ENCODE results near the gene SERPINE1.

Gene SERPINE1

DNA sequence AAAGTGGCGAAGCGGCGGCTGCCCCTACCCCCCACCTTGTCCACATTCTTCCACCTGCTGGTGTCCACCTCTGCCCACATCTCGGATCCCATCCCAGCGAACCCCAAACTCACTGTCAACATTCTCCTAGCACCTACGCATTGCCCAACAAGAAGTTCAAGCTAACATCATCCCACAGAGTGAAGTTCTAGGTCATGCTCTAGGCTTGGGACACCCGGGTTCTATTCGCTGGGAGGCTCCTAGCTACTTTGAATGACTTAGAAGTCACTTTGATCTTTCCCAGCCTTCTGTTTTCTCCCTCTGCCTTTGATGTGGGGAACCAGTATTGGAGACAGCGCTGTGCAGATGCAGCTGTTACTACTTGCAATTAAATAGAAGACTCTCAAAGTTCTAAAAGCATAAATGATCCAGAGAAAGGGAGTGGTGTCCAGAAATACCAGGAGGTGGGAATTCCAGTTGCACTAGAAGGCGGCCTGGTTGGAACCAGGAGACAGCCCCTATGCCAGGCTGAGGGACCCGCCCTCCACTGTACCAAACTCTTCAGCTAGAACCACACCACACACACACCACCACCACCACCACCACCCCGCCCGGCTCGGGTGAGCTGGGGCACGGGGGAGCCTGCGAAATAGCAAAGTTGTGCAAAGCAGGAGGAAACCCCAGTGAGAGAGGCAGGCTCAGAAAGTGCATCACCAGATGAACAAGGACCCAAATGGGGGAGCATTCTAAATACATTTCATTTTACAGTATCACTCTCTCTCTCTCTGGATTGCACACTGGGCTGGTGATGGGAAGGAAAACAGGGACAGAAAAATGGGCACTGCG is 43.9 kb downstream of the SERPINE1 start:
- Mint-ChIP-seq H3K27me3 (peaks cover 60% of the 10 kb centered on the region), H3K9me3 (peaks cover 2% of the 10 kb centered on the region), H3K4me3 (peak overlapping the region; percentile 22), H3K4me1 (peaks cover 45% of the 10 kb centered on the region), H3K27ac (peak overlapping the region; percentile 83), H3K36me3 (peaks cover 4% of the 10 kb centered on the region)
- ATAC-seq (ENCODE audit: low read depth) (no peak), DNase-seq (ENCODE audit: low spot score in 2 of 2) (no peak)

DNA sequence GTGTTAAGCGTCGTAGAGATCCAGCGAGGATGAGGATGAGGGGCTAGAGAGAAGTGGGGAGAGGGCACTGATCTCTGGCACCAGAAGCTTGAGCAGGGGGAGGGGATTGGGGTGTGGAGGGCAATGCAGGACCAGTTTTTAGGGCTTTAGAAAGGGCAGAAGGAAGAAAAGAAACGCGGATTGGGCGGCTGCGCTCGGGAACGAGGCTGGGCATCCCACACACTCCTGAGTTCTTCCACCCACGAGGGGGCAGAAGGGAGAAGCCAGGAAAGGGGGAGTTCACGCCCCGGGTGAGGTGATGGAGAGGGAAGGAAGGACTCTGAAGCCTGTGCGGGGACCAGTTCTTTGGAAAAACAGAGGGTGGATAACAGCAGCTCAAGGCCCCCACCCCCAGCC is 44.5 kb downstream of the SERPINE1 start:
- peak overlapping the region; percentile 55 for H3K4me3 Mint-ChIP-seq
- peaks cover 2% of the 10 kb centered on the region for H3K9me3 Mint-ChIP-seq
- ATAC-seq (ENCODE audit: low read depth) (no peak), DNase-seq (ENCODE audit: low spot score in 2 of 2) (no peak)
- H3K36me3 Mint-ChIP-seq, result peaks cover 4% of the 10 kb centered on the region
- peaks cover 41% of the 10 kb centered on the region for H3K4me1 Mint-ChIP-seq
- H3K27me3 Mint-ChIP-seq, result peaks cover 59% of the 10 kb centered on the region
- peak overlapping the region; percentile 83 for H3K27ac Mint-ChIP-seq

DNA sequence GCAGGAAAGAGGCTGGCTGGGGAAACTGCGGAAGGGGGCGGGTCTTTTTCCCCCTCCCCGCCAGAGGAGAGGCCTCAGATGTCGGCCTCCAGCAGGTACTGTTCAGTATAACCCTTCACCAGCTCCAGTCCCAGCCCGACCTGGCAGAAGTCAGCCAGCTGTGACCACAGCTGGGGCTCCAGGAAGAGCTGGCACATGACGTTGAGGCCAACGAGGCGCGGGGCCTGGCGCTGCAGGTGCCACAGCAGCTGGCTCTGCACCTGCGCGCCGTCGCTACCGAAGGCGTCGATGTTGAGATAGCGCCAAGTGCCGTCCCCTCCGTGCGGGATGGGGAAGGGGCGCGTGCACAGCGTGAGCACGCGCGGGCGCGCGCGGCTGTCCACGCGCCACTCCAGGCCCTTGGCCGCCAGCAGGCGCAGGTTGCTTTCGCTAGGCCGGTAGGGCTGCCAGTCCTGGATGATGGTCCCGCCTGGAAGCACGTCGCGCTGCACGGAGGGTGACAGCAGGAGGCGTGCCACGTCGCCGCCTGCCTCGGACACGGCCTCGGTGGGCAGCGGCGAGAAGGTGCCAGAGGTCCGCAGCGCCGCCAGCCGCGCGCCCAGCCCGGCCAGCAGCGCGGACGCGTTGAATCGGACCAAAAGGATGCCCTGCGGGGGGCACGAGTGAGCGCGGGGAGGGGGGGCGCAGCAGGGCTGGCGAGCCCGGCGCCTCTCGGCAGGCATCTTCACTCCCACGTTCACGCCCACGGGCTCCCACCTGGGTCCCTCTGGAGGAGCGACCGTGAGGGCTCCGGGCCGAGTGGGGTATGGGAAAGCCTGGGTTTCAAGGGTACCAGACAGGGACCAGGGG is 45.3 kb downstream of the SERPINE1 start:
- Mint-ChIP-seq H3K36me3 (peaks cover 4% of the 10 kb centered on the region), H3K4me1 (peaks cover 38% of the 10 kb centered on the region), H3K27me3 (peaks cover 54% of the 10 kb centered on the region), H3K4me3 (peak overlapping the region; percentile 55), H3K27ac (peak overlapping the region; percentile 83), H3K9me3 (peaks cover 2% of the 10 kb centered on the region)
- DNase-seq (ENCODE audit: low spot score in 2 of 2) (peak in 1 of 2 donors; percentile 34), ATAC-seq (ENCODE audit: low read depth) (peak; percentile 72)

DNA sequence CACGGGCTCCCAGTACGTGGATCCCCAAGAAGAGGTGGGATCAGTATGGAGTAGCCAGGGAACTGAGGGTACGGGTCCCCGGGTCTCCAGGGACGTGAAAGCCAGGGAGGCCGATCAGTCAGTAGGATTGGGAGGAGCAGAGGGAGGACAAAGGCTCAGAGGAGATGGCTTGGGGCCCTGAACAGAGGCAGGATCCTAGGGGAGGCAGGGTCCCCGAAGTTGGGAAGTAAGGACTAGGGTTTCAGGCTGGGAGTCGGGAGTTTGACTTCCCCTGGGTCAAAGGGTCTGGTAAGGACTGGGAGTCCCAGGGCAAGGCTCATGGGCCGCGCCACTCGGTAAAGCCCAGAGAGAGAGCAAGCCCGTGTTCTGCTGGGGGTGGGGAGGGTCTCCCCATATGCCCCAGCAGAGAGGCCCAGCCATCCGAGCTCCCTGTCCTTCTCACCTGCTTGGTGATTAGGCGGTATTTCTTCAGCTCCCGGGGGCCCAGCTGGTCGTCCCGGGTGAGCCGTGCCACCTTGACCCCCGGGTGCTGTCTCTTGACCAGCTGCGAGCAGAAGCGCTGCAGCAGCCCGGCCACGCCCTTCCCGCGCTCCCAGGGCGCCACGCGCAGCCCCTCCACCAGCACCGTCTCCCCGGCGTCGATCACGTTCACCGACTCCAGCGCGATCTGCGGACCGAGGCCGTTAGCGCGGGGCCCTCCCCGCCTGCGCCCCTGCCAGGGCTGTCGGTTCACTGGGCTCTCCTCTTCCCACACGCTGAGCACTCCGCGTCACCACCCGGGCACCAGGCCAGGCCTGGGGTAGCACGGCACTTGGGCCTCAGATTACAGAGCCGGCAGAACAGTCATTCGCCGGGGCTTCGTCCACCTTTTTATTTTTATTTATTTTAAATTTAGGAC is 46.2 kb downstream of the SERPINE1 start:
- no peak for DNase-seq (ENCODE audit: low spot score in 2 of 2)
- H3K4me1 Mint-ChIP-seq, result peaks cover 38% of the 10 kb centered on the region
- H3K4me3 Mint-ChIP-seq, result no peak overlapping the region
- no peak for ATAC-seq (ENCODE audit: low read depth)
- peaks cover 4% of the 10 kb centered on the region for H3K36me3 Mint-ChIP-seq
- peak overlapping the region; percentile 24 for H3K27ac Mint-ChIP-seq
- H3K27me3 Mint-ChIP-seq, result peaks cover 54% of the 10 kb centered on the region
- peaks cover 2% of the 10 kb centered on the region for H3K9me3 Mint-ChIP-seq

DNA sequence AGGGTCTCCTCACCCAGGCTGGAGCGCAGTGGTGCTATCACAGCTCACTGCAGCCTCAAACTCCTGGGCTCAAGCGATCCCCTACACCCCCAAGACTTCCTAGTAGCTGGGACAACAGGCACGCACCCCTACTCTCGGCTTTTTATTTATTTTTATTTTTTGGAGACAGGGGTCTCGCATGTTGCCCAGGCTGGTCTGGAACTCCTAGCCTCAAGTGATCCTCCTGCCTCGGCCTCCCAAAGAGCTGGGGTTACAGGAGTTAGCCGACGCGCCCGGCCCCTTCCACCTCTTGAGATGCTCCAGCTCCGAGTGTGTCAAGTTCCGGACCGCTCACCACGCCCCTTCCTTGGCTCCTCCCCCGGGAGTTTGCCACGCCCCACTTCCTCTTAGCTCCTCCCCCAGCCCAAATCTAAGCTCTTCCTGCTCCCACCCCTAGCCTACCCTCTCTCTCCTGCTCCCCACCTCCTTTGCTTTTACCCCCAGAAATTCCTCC is 46.9 kb downstream of the SERPINE1 start:
- Mint-ChIP-seq H3K4me3 (peak overlapping the region; percentile 63), H3K27me3 (peaks cover 50% of the 10 kb centered on the region), H3K9me3 (peaks cover 2% of the 10 kb centered on the region), H3K27ac (peak overlapping the region; percentile 64), H3K36me3 (peaks cover 4% of the 10 kb centered on the region), H3K4me1 (peaks cover 35% of the 10 kb centered on the region)
- ATAC-seq (ENCODE audit: low read depth) (peak; percentile 41), DNase-seq (ENCODE audit: low spot score in 2 of 2) (peak in 1 of 2 donors; percentile 45)

DNA sequence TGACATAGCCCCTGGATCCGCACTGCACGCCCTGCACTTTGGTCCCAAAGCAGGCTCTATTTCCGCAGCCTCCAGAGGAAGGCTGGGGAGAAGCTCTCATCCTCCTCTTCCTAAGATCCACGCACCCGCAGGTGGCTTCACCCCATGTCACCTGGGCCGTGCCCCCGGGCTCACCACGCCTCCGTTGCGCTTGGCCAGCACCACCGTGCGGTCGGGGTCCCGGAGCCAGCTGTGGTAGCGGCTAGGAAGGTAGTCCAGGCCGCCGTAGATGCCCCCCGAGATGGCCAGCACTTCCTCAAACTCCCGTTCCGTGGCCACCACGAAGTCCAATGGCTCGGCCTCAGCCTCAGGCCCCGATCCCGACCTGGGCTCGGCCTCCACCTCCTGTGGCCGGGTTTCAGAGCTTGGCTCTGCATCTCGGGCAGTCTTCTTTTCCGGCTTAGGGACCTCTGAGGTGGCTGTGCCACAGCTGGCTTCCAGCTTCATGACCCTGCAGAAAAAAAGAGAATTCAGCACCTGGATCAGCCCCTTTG is 47.5 kb downstream of the SERPINE1 start:
- Mint-ChIP-seq H3K4me1 (peaks cover 35% of the 10 kb centered on the region), H3K36me3 (peaks cover 4% of the 10 kb centered on the region), H3K9me3 (peaks cover 2% of the 10 kb centered on the region), H3K4me3 (peak overlapping the region; percentile 63), H3K27me3 (peaks cover 49% of the 10 kb centered on the region), H3K27ac (peak overlapping the region; percentile 64)
- no peak for DNase-seq (ENCODE audit: low spot score in 2 of 2)
- no peak for ATAC-seq (ENCODE audit: low read depth)

DNA sequence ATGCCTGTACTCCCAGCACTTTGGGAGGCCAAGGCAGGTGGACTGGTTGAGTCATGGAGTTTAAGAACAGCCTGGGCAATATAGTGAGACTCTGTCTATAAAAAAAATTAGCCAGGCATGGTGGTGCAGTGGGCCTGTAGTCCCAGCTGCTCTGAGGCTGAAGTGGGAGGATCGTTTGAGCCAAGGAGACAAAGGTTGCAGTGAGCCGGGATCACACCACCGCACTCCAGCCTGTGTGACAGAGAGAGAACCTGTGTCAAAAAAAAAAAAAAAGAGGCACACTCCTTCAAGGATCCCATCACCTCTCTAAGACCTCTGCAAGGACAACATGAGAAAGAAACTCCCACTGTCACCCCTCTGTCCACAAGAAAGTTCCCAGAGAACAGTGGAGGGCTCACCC is 48.8 kb downstream of the SERPINE1 start:
- Mint-ChIP-seq H3K27ac (peak overlapping the region; percentile 36), H3K27me3 (peaks cover 43% of the 10 kb centered on the region), H3K9me3 (peaks cover 2% of the 10 kb centered on the region), H3K4me1 (peaks cover 27% of the 10 kb centered on the region), H3K4me3 (no peak overlapping the region), H3K36me3 (peaks cover 4% of the 10 kb centered on the region)
- ATAC-seq (ENCODE audit: low read depth), result no peak
- no peak for DNase-seq (ENCODE audit: low spot score in 2 of 2)

DNA sequence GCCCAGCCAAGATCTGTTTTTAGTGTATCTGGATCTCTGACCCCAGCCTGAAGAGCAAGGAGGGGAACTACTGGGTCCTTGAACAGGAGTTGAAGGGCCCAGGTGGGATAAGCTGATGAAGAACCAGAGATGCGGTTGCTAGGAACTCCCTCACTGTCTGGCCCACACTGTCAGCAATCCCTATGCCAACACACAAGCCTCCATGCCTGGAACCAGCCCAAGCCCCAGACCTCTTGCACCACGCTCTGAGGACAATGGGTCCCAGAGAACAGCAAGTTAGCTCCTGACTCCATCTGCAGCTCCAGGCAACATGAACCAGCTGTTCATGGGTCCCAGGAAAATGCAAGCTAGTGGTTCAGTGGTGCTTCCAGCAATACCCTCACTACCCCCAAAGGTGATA is 50.7 kb downstream of the SERPINE1 start:
- ATAC-seq (ENCODE audit: low read depth) (no peak), DNase-seq (ENCODE audit: low spot score in 2 of 2) (no peak)
- Mint-ChIP-seq H3K27me3 (peaks cover 41% of the 10 kb centered on the region), H3K9me3 (peaks cover 2% of the 10 kb centered on the region), H3K27ac (no peak overlapping the region), H3K4me3 (no peak overlapping the region), H3K36me3 (peaks cover 2% of the 10 kb centered on the region), H3K4me1 (peaks cover 21% of the 10 kb centered on the region)

DNA sequence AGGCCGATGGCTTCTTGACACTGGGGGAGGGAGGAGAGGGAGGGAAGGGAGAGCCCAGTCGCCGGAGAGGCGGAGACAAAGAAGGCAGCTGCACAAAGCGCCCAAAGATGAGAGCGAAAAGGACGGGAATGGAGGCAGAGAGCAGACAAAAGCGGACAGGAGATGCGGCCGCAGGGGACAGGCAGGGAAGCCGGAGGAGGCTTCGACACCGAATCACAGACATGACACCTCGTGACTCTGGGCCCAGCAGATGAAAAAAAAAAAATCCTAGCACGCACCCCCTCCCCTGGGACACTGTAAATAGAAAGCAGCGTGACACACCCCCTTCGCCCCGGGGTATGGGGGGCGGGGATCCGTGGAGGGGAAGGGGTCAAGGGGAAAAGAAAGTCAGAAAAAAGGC is 52.2 kb downstream of the SERPINE1 start:
- Mint-ChIP-seq H3K27me3 (peaks cover 35% of the 10 kb centered on the region), H3K9me3 (peaks cover 1% of the 10 kb centered on the region), H3K36me3 (peaks cover 1% of the 10 kb centered on the region), H3K4me1 (peaks cover 16% of the 10 kb centered on the region), H3K27ac (no peak overlapping the region), H3K4me3 (peak overlapping the region; percentile 42)
- DNase-seq (ENCODE audit: low spot score in 2 of 2) (no peak), ATAC-seq (ENCODE audit: low read depth) (no peak)

DNA sequence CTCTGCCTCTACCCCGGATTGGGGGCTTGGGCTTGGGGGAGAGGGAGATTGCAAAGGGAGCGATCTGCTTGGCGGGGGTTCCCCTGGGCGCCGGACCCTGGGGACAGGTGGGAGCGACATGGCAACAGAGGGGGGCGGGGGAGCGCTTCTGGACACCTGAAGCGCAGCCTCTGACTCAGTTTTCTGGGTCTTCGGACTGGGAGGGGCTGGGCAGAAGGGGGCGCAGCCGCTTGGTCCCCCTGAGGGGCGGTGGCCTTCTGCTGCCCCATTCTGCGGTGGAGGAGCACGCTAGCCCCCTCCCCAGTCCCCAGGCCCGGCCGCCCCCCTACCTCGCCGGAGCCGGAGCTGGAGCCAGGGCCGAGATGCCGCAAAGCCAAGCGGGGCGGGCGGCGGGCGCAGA is 52.8 kb downstream of the SERPINE1 start:
- Mint-ChIP-seq H3K36me3 (no peaks in the 10 kb centered on the region), H3K9me3 (no peaks in the 10 kb centered on the region), H3K27ac (no peak overlapping the region), H3K27me3 (peaks cover 36% of the 10 kb centered on the region), H3K4me3 (no peak overlapping the region), H3K4me1 (peaks cover 11% of the 10 kb centered on the region)
- DNase-seq (ENCODE audit: low spot score in 2 of 2), result no peak
- no peak for ATAC-seq (ENCODE audit: low read depth)

DNA sequence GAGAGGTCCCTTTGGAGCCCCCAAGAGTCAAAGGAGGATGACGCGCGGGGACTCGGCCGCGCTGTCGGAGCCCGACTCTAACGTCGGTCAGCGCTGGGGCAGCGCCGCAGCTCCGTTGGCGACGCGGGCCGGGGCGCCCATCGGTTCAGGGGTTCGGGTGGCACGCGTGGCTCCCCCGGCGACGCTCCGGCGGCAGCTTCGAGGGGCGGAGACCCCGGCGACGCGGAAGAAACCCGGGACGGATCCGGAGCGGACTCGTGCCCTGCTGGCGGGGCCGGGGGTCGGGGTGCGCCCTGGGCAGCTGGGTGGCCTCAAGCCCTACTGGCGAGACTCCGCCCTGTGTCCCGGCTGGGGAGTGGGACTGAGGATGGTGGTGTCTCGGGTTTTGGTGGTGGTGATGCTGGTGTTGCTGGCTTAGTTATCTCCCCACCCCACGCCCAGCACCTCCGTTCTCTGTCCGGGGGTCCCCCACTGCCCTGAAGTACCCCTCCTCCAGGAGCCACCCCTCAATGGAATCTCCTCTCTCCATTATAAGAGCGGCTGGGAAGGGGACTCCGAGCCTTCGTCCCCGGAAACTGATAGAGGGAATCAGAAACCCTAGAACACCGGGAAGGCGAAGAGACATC is 53.3 kb downstream of the SERPINE1 start, which contains the start of gene NAT16:
Gene NAT16, minus strand, starts transcription at position 164 of the 626 bp plus-strand sequence. CDS start 5,486 bp downstream, outside the sequence.
- peaks cover 33% of the 10 kb centered on the region for H3K27me3 Mint-ChIP-seq
- H3K9me3 Mint-ChIP-seq, result no peaks in the 10 kb centered on the region
- H3K36me3 Mint-ChIP-seq, result no peaks in the 10 kb centered on the region
- H3K4me1 Mint-ChIP-seq, result peaks cover 9% of the 10 kb centered on the region
- H3K4me3 Mint-ChIP-seq, result peak within 1 kb of the TSS; percentile 42
- no peak for ATAC-seq (ENCODE audit: low read depth)
- no peak for DNase-seq (ENCODE audit: low spot score in 2 of 2)
- H3K27ac Mint-ChIP-seq, result no peak within 1 kb of the TSS

DNA sequence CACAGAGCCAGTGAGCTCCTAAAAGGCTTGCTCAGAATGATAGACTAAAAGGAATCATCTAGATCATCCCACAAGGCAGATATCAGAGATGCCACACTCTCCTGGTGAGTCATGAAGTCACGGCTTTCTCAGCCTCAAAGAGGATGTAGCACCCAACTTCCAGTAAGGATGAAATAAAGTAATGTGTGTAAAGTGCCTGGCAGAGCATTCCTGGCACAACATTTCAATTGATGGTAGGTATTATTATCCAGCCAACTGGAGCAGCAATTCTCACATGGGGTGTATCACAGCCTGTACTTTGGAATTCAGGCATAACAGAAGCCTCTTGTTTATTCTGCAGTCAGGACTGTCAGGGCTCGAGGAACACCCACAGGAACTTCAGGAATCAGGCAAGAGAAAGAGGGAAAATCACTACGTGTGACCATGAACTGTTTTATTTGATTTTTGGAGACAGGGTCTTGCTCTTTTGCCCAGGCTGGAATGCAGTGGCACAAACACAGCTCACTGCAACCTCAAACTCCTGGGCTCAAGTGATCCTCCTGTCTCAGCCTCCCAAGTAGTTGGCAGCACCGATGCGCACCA is 58.4 kb downstream of the SERPINE1 start:
- peaks cover 22% of the 10 kb centered on the region for H3K27me3 Mint-ChIP-seq
- no peaks in the 10 kb centered on the region for H3K9me3 Mint-ChIP-seq
- DNase-seq (ENCODE audit: low spot score in 2 of 2) (no peak), ATAC-seq (ENCODE audit: low read depth) (no peak)
- H3K4me3 Mint-ChIP-seq, result no peak overlapping the region
- no peaks in the 10 kb centered on the region for H3K36me3 Mint-ChIP-seq
- H3K27ac Mint-ChIP-seq, result no peak overlapping the region
- peaks cover 5% of the 10 kb centered on the region for H3K4me1 Mint-ChIP-seq

All from memory B cell (primary cell).